HG02678 (cell line): ENCODE measurements around the gene INTS11.

Experiments
- ATAC-seq: cut with Tn5 transposase; IDR thresholded peaks from one replicate; pipeline ENCODE4 v1.9.1; 2021; ENCODE audit warnings: mild to moderate bottlenecking, moderate library complexity; ENCODE audit not compliant: unreplicated experiment

Gene INTS11

DNA sequence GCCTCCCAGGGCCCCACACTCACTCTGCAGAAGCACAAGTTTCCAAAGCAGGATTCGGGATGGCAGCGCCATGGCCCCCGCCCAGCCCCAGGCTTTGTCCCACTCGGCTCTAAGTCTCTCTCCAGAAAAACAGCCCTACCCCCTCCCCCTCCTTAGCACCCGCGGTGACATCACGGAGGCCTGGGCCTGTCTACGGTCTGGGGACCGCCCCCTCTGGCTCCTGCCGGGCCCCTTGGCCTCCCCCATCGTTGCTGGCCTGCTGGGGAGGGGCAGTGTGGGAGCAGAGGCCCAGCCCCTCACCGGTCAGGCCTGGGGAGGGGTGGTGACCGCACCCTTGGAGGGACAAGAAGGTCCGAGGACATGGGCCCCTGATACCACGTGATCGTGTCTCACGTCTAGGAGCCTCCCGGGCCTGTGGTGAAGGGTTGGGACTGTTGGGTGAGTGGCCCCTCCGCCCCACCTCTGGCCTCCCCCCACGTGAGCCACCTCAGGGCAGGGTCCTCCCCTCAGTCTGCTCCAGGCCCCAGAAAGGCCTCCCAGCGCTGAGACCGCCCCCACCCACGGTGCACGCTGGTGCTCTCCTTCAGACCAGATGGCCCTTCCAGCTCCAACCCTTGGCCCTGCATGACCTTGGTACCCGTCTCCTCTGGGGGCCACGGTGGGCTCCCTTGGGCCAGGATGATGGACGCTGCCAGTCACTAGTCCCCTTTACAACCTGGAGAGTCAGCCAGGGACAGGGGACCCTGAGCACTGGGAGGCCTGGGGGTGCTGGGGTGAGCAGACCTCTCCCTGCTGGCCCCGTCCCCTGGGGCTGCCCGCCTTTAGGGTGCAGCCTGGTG lies 34.2 kb upstream of the INTS11 start, which contains the start of gene MXRA8:
MXRA8 (minus strand) TSS at position 123 of the 839 bp plus-strand sequence; CDS start at position 72, 51 bp downstream.
- no peak for ATAC-seq

GRCh38 chr1:1357871-1358432 lies 33.5 kb upstream of the INTS11 start:
- ATAC-seq, result no peak

DNA sequence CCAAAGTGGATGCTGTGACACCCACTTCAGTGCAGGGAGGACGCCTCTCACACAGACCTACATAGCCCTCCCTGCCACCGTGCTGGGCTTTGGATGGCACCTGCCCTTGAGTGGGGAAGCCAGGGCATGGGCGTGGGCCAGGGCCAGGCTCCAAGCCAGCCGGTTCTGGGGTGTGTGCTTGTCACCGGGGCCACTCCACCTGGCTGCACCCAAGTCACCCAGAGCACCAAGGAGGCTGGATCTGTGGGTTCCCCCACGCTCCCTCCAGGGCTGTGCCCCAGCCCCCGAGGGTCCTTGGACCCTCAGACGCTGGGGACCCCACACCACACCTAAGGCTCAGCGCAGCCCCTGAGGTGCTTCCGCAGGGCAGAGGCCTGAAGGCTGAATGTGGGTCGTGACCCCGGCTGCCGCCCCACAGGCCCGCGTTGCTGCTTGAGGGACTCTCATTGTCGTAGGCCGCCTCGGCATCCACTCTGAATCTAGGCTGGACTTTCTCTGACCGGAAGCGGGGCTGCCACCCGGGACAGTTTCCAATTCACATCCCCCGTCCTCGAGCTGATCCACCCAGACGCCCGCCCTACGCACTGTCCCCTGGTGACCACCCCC lies 32.4 kb upstream of the INTS11 start:
- no peak for ATAC-seq

DNA sequence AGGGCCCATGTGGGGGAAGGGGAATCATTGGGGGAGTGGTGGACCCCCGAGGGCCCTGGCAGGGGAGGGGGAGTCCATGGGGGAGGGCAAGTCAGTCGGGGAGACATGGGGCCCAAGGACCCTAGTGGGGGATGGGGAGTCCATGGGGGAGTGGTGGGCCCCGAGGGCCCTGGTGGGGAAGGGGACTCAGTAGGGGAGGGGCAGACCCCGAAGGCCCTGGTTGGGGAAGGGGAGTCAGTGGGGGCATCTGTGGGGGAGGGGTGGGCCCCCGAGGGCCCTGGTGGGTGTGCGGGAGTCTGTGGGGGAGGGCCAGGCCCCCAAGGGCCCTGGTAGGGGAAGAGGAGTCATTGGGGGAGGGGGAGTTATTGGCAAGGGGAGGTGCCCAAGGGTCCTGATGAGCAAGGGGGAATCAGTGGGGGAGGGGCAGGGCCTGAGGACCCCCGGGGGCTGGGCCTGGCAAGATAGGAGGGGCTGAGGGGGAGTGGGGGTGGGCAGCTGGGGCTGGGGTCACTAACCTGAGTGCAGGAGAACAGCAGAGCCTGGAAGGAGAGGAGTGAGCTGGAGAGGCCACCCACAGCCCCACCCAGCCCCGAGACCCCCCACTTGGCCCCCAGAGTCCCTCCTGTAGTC lies 31.8 kb upstream of the INTS11 start:
- ATAC-seq, result no peak

GRCh38 chr1:1355416-1355815 lies 31.0 kb upstream of the INTS11 start:
- ATAC-seq, result no peak

DNA sequence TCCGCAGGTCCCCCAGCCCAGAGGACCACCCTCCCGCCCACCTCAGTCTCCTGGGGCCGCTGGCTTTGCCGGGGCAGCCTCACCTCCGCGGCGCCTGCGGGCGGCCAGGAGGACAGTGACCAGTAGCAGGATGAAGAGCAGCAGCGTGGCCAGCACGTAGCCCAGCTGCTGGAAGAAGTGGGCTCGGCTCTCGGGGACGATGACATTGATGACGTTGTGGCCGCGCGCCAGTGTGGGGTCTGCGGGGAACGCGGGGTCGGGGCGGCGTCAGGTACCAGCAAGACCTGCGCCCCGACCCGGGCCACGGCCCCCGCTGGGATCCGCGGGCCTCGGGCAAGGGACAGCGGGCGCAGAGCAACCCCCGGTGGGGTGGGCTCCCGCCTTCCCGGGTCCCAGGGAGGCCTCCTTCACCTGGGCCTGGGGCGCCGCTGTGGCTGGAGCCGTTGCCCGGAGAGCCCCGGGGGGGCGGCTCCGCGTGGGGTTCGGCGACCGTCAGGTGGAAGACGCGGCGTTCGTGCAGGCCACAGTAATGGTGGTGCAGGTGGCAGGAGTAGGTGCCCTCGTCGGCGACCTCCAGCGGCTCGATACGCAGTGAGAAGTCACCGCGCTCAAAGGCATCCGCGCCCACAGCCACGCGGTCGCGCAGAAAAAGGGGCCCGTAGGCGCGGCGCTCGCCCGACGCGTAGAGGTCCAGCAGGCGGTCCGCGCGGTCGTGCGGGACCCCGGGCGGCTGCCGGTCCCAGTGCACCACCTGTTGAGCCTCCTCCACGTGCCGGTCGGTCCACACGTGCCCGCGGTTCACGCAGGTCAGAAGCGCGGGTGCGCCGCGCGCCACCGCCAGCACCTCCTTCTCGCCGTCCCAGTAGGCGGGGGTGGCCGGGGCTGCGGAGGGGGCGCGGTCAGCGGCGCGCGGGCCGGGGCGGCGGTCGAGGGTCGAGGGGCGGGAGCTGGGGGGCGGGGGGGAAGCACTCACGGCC lies 30.1 kb upstream of the INTS11 start:
- ATAC-seq, result no peak

GRCh38 chr1:1353389-1354151 lies 29.1 kb upstream of the INTS11 start:
- no peak for ATAC-seq

DNA sequence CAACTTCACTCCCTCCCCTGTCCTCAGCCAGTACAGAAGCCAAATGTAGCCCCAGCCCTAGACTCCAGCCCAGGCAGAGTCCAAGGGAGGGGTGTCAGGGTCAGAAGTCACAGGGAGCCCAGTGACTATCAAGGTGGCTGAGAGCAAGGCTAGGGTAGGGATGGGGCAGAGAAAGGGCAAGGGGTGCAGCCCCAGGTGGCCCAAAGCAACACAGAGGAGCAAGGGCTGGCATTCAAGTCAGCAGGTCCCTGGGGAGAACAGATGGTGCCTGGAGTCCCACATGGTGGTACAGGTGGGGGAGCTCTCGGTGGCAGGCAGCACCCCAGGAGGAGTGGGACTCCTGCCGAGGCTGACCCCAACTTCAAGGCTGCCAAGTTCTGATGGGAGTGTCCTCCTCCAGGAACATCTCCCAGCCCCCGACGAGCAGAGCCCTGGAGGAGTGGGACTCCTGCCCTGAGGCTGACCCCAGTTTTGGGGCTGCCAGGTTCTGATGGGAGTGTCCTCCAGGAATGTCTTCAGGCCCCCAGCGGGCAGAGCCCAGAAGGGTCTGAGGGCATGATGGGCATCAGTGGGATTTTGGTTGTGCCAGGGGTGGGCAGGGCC lies 28.4 kb upstream of the INTS11 start:
- ATAC-seq, result no peak

GRCh38 chr1:1351511-1352427 lies 27.3 kb upstream of the INTS11 start:
- no peak for ATAC-seq

- peak; percentile 70 for ATAC-seq
Measured at GRCh38 chr1:1349256-1350012, 25.0 kb upstream of the INTS11 start, which contains the start of gene DVL1. Gene DVL1 (minus strand): TSS chr1:1349418. CDS start chr1:1349065, 353 bp downstream.

GRCh38 chr1:1348420-1349255 lies 24.2 kb upstream of the INTS11 start:
- peak; percentile 5 for ATAC-seq

DNA sequence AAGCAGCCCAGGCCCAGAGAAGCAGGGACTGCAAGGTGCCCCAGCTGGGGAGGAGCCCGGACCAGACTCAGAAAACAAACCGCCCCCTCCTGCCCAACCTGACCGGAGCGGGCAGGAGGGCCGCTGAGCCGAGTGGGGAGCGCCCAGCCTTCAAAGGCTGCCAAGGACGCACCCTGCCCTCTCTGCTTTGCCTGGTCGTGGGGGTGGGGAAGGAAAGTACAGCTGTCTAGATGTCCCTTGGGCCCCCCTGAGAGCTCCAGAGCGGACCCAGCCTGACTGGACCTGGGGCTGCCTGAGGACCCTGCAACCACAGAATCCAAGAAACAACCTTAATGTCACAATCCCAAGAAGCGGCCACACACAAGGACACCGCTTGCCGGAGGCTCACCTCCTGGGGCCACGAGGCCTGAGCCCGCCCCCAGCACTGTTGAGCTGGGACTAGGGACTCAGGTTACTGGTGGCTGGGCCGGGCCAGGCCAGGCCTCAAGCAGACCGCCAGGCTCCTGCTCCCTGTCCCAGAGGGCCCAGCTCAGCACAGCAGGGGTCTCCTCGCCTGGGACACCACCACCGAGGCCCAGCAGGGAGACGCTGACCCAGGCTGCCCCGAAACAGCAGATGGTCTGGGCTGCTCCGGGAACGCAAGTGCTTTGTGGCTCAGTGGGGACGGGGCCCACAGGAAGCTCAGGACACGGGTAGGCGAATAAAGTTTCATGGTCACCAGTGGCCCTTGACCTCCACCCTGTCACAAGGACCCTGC lies 23.4 kb upstream of the INTS11 start:
- no peak for ATAC-seq

GRCh38 chr1:1347026-1347595 lies 22.7 kb upstream of the INTS11 start:
- no peak for ATAC-seq

GRCh38 chr1:1346501-1346890 lies 22.0 kb upstream of the INTS11 start:
- no peak for ATAC-seq

GRCh38 chr1:1345860-1346500 lies 21.5 kb upstream of the INTS11 start:
- ATAC-seq, result no peak
